Measurements from ENCODE around the gene RICTOR. TPM values are rescaled to one million over a fixed set of nuclear protein-coding genes. Genes with fewer than 3 reads are reported as not detected.

RICTOR gene
- total and polyA plus RNA-seq, 12 donors = 3.1 to 88.3 (median 45.5) TPM

DNA sequence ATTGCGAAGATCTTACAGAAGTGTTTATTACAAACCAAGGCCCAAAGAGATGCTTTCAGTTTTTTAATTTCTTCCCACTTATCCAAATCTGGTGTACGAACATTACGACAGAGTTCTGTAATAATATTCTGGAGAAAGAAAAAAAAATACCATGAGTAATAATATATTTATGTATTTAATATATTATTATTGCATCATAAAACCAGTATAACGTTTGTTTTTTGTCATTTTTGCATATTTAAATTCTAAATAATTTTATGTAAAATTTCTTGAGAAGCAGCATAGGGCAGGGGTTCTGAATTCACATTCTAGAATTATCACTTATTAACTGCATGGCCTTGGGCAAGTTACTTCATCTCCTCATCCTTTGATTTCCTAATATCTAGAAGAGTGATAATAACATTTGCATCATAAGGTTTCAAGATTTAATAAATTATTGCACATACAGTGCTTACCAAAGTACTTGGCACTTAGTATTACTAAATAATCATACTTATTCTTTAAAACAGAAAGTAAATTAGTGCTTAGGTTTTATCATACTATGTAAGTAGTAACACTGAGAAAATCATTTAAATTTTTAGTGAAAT, 120.7 kb downstream of the RICTOR start:
- TF ChIP-seq, protein P1, sequence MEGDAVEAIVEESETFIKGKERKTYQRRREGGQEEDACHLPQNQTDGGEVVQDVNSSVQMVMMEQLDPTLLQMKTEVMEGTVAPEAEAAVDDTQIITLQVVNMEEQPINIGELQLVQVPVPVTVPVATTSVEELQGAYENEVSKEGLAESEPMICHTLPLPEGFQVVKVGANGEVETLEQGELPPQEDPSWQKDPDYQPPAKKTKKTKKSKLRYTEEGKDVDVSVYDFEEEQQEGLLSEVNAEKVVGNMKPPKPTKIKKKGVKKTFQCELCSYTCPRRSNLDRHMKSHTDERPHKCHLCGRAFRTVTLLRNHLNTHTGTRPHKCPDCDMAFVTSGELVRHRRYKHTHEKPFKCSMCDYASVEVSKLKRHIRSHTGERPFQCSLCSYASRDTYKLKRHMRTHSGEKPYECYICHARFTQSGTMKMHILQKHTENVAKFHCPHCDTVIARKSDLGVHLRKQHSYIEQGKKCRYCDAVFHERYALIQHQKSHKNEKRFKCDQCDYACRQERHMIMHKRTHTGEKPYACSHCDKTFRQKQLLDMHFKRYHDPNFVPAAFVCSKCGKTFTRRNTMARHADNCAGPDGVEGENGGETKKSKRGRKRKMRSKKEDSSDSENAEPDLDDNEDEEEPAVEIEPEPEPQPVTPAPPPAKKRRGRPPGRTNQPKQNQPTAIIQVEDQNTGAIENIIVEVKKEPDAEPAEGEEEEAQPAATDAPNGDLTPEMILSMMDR (IDR thresholded peaks at IDR 0.05) = no peak
- DNase-seq = no peak
- H3K27ac ChIP-seq = no peak overlapping the region
- WGBS, 2 donors = 91 to 96% methylated on average over 4 of the region's 4 CpGs
- no peak overlapping the region for H3K4me3 ChIP-seq
- H3K36me3 ChIP-seq = peaks cover 0 to 100% (median 85%) of the 10 kb centered on the region in 9 donors
- H3K4me1 ChIP-seq = no peaks in the 10 kb centered on the region
- H3K9me3 ChIP-seq = no peaks in the 10 kb centered on the region
- H3K27me3 ChIP-seq = no peaks in the 10 kb centered on the region
- no peak for ATAC-seq
- intact Hi-C loops (cut with DNase I) = no loop called here

DNA sequence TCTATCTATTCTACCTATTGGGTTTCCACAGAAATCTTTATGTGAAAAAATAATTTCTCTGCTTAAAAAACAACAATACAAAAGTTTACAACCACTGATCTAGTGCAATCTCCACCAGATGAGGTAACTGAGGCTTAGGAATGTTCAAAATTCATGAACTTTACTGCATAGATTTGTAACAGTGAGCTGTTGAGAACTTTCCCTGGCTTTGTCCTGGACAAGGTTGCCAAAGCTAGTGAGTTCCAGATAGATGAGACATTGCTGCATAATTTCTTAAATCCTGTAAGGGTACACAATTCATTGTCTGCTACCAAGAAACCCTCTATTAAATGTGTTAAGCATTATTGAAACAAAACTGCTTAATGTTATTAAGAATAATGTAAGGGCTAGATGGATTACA, 125.7 kb downstream of the RICTOR start:
- no peak for DNase-seq
- TF ChIP-seq, protein P1 (IDR thresholded peaks at IDR 0.05) = no peak
- H3K27ac ChIP-seq = no peak overlapping the region
- no peaks in the 10 kb centered on the region for H3K9me3 ChIP-seq
- H3K4me3 ChIP-seq = no peak overlapping the region
- ATAC-seq = no peak
- H3K4me1 ChIP-seq = no peaks in the 10 kb centered on the region
- intact Hi-C loops (cut with DNase I) = no loop called here
- H3K27me3 ChIP-seq = no peaks in the 10 kb centered on the region
- H3K36me3 ChIP-seq = peaks cover 0 to 100% (median 88%) of the 10 kb centered on the region in 9 donors

DNA sequence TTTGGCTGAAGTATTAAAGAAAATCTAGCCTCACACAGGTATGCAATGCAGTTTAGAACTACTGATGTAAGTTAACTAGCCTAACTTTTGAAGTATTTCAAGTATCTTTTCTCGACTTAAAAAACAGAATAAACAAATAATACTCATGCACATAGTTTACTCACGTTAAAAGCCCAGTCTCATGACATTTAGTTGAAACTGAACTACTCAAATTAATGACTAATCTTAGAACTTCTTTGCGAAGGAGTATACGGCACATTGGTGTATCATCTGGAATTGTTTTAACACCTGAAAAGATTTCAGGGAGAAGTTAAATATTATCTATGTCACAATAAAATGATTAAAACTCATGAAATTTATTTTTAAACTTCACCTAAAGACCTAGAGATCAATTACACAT, 129.9 kb downstream of the RICTOR start:
- no peaks in the 10 kb centered on the region for H3K9me3 ChIP-seq
- H3K36me3 ChIP-seq = peaks cover 0 to 100% (median 68%) of the 10 kb centered on the region in 9 donors
- intact Hi-C loops (cut with DNase I) = no loop called here
- DNase-seq = no peak
- WGBS, 2 donors = 94% methylated on average over 4 of the region's 4 CpGs
- H3K4me1 ChIP-seq = no peaks in the 10 kb centered on the region
- TF ChIP-seq, protein P1 (IDR thresholded peaks at IDR 0.05) = no peak
- H3K27me3 ChIP-seq = no peaks in the 10 kb centered on the region
- no peak for ATAC-seq
- no peak overlapping the region for H3K4me3 ChIP-seq
- H3K27ac ChIP-seq = no peak overlapping the region

DNA sequence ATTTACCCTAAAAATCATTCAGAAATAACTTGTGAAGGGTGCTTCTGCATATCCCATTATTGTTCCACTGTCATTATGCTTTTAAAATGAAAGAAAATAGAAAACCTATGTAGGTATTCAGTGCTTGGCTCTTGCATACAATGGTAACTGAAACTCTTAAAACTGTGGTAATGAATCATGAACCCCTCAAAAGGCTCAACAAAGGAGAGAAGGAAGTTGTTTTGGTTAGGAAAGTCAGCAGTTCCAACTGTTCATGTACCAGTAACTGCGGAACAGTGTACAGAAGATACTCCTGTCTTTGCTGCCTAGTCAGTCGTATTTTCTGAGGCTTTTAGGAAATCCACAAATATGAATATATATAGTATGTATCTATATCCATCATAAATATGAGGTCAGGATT, 132.3 kb downstream of the RICTOR start:
- no peaks in the 10 kb centered on the region for H3K27me3 ChIP-seq
- no peak overlapping the region for H3K27ac ChIP-seq
- 96% methylated on average over 2 of the region's 2 CpGs for WGBS, 2 donors
- H3K9me3 ChIP-seq = no peaks in the 10 kb centered on the region
- intact Hi-C loops (cut with DNase I) = no loop called here
- no peaks in the 10 kb centered on the region for H3K4me1 ChIP-seq
- TF ChIP-seq, protein P1 (IDR thresholded peaks at IDR 0.05) = no peak
- no peak overlapping the region for H3K4me3 ChIP-seq
- no peak for ATAC-seq
- peaks cover 0 to 100% (median 52%) of the 10 kb centered on the region in 9 donors for H3K36me3 ChIP-seq
- DNase-seq = no peak
